GM12878 (cell line): ENCODE measurements around the gene LIX1L. TPM values are rescaled to one million over a fixed set of nuclear protein-coding genes. Genes with fewer than 3 reads are reported as not detected.
A peak's percentile ranks its signal among the peaks of the same experiment; 100 is the strongest.

Source experiments
- ATAC-seq: fragments of 200-7000 bp; cut with Tn5 transposase; 3 replicates; pipeline ENCODE4 v1.9.1; 2020; ENCODE audit warnings: mild to moderate bottlenecking, moderate library complexity
- BruUV-seq: library from RNA; stranded (reverse); fragments of 400-500 nt; replicated peaks from 2 replicates; lab custom pipeline; 2021; lab: Mats Ljungman, UMichigan
- CTCF ChIA-PET: fragments of 300-600 bp; sonication (Branson Sonifier 250); formaldehyde crosslinking; extraction: SDS; loops from one replicate; lab custom pipeline; 2021; ENCODE audit warnings: inconsistent platforms; lab: Yijun Ruan, JAX
- POLR2A ChIA-PET: fragments of 350-600 bp; formaldehyde crosslinking; extraction: SDS; loops from one replicate; lab custom pipeline; 2021; ENCODE audit warnings: inconsistent platforms; lab: Charles Lee
- RAD21 ChIA-PET: fragments of 300-600 bp; sonication (Branson Sonifier 250); formaldehyde crosslinking; loops from one replicate; lab custom pipeline; 2023; ENCODE audit warnings: antibody characterized with exemption; ENCODE audit not compliant: unreplicated experiment; lab: Charles Lee
- SMC1A ChIA-PET: fragments of 300-600 bp; sonication (Branson Sonifier 250); formaldehyde crosslinking; loops from one replicate; lab custom pipeline; 2023; ENCODE audit not compliant: unreplicated experiment, uncharacterized antibody; lab: Charles Lee
- DNase-seq: peaks from one replicate; pipeline ENCODE4 v3.0.0-alpha.2; 2011; ENCODE audit warnings: low read depth, low spot score
- FAIRE-seq: peaks from 3 replicates; lab custom pipeline; 2011; peaks lifted over from hg19 to GRCh38; lab: Jason Lieb, UNC
- H2AFZ ChIP-seq: 2 replicates; pipeline ENCODE4 v1.6.0; 2011; ENCODE audit warnings: low read depth, low read length, control low read depth; ENCODE audit not compliant: control insufficient read depth
- H3K27ac ChIP-seq: 2 replicates; pipeline ENCODE4 v1.5.1; 2011; ENCODE audit warnings: control low read depth; ENCODE audit not compliant: control insufficient read depth, insufficient read depth
- H3K27me3 ChIP-seq, 2 experiments: replicated peaks in 1 of 2; 2 replicates each; pipeline versions ENCODE4 v1.6.0 to v1.6.1; 2011; ENCODE audit warnings: low read length in 1 of 2; ENCODE audit not compliant: control insufficient read depth in 2 of 2, insufficient read depth in 2 of 2
- H3K36me3 ChIP-seq, 2 experiments: 2 replicates each; pipeline ENCODE4 v1.5.1; 2011; ENCODE audit warnings: low read length in 1 of 2; ENCODE audit not compliant: control insufficient read depth in 2 of 2, insufficient read depth in 2 of 2
- H3K4me1 ChIP-seq: 2 replicates; pipeline ENCODE4 v1.6.1; 2011; ENCODE audit warnings: mild to moderate bottlenecking, low read length, moderate library complexity, mixed read lengths; ENCODE audit not compliant: control insufficient read depth, insufficient read depth
- H3K4me2 ChIP-seq: 2 replicates; pipeline ENCODE4 v1.6.0; 2011; ENCODE audit warnings: control low read depth; ENCODE audit not compliant: control insufficient read depth, insufficient read depth
- H3K4me3 ChIP-seq: fragments of 200-600 bp; sonication (generic); 2 replicates; pipeline ENCODE4 v1.5.1; 2016
- H3K79me2 ChIP-seq: 2 replicates; pipeline ENCODE4 v1.6.0; 2011; ENCODE audit warnings: low read length; ENCODE audit not compliant: control insufficient read depth, insufficient read depth
- H3K9ac ChIP-seq: 2 replicates; pipeline ENCODE4 v1.8.0; 2011; ENCODE audit warnings: low read length, control low read depth, mixed read lengths; ENCODE audit not compliant: control insufficient read depth, insufficient read depth
- H3K9me3 ChIP-seq: replicated peaks from 3 replicates; pipeline ENCODE4 v1.5.1; 2011; ENCODE audit warnings: mild to moderate bottlenecking, low read length; ENCODE audit not compliant: control insufficient read depth, insufficient read depth
- H4K20me1 ChIP-seq: 2 replicates; pipeline ENCODE4 v1.6.0; 2011; ENCODE audit not compliant: control insufficient read depth, insufficient read depth
- DPF2 ChIP-seq: fragments of 450-650 bp; IDR thresholded peaks from 2 replicates; pipeline ENCODE4 v1.6.1; 2017; ENCODE audit warnings: mild to moderate bottlenecking
- GABPA ChIP-seq: IDR thresholded peaks from 2 replicates; pipeline ENCODE4 v1.6.1; 2014; ENCODE audit warnings: antibody characterized with exemption, low read depth, mild to moderate bottlenecking, inconsistent platforms
- NRF1 ChIP-seq: conservative IDR thresholded peaks from 2 replicates; pipeline ENCODE4 v1.6.1; 2011; ENCODE audit warnings: mild to moderate bottlenecking, low read depth, low read length, improper control_type of control experiment
- RFX5 ChIP-seq: IDR thresholded peaks from 2 replicates; pipeline ENCODE4 v1.6.1; 2011; ENCODE audit warnings: low read depth, low read length, improper control_type of control experiment
- SMAD1 ChIP-seq: fragments of 450-650 bp; IDR thresholded peaks from 2 replicates; pipeline ENCODE4 v1.6.1; 2018; ENCODE audit warnings: mild to moderate bottlenecking, low read depth; ENCODE audit not compliant: partially characterized antibody
- SREBF1 ChIP-seq: IDR thresholded peaks from 2 replicates; pipeline ENCODE4 v1.6.1; 2012; ENCODE audit warnings: mild to moderate bottlenecking, low read length
- SRF ChIP-seq, 2 experiments: IDR thresholded peaks; 2 replicates each; pipeline ENCODE4 v1.6.1; 2011; ENCODE audit warnings: low read depth in 2 of 2, low read length in 2 of 2, mild to moderate bottlenecking in 1 of 2, moderate library complexity in 1 of 2
- WGBS: methylation state at CpG from one replicate; pipeline ENCODE4 v1.1.6; 2016; ENCODE audit warnings: low lambda C conversion rate; ENCODE audit not compliant: insufficient replicate concordance, insufficient coverage; ENCODE audit errors: missing lambda C conversion rate; 5-methylcytosine and 5-hydroxymethylcytosine counted together
- in situ Hi-C: fragments of 300-500 bp; cut with MboI; formaldehyde crosslinking; loops from 9 replicates; pipeline ENCODE4 v1.14.3; 2018; ENCODE audit warnings: mixed read lengths
- intact Hi-C: fragments of 100-400 bp; cut with micrococcal nuclease; formaldehyde crosslinking; loops from one replicate; pipeline ENCODE4 v1.14.2; 2022; ENCODE audit not compliant: unreplicated experiment
- polyA plus RNA-seq, 11 experiments: library from polyadenylated mRNA; depleted of rRNA in 4 of 11; unstranded in 6 of 11; stranded (reverse) in 5 of 11; fragments of >200 nt; fragmentation: Nextera tagmentation in 4 of 11; fragmentation: Illumina TruSeq in 1 of 11; extraction: Ambion mirVana in 4 of 11; extraction: Trizol in 1 of 11; gene quantifications; 1 replicate in 1 of 11; 2 replicates in 10 of 11; pipeline versions ENCODE4 v1.2.1 to v1.2.3, GENCODE V29; 2011 to 2016; ENCODE audit warnings: inconsistent platforms in 2 of 11, missing spikeins in 2 of 11, low read depth in 1 of 11
- total RNA-seq, 4 experiments: library from RNA; depleted of rRNA in 3 of 4; stranded (reverse); fragments of >200 nt in 3 of 4; fragmentation: Illumina TruSeq in 1 of 4; extraction: Trizol in 1 of 4; gene quantifications; 2 replicates each; pipeline versions ENCODE4 v1.2.1 to v1.2.3, GENCODE V29; 2013 to 2021
- TF ChIP-seq, protein P1 (sequence below): IDR thresholded peaks from 2 replicates; pipeline ENCODE4 v1.6.1; 2012; ENCODE audit warnings: low read length, inconsistent platforms

The LIX1L gene
- total and polyA plus RNA-seq, 10 of the 15 experiments (the other 5 are each of a cell fraction or from before 2014, with no cell fraction given): 5.5 to 48.2 (median 15.3) TPM

- intact Hi-C loops (no loop called here), in situ Hi-C loops (no loop called here)
- Histone ChIP-seq H4K20me1 (no peaks in the 10 kb centered on the region), H3K27me3 (no peaks in the 10 kb centered on the region), H3K36me3 (no peaks in the 10 kb centered on the region), H3K9ac (no peak overlapping the region), H3K79me2 (no peaks in the 10 kb centered on the region), H3K9me3 (no peaks in the 10 kb centered on the region), H2AFZ (no peak overlapping the region), H3K4me2 (no peak overlapping the region), H3K4me3 (no peak overlapping the region), H3K4me1 (peaks cover 23% of the 10 kb centered on the region), H3K27ac (peak overlapping the region; percentile 14; the same call in 1 of the 2 replicates)
- DNase-seq (no peak), FAIRE-seq (no peak), ATAC-seq (no peak)
- ChIA-PET POLR2A (interaction anchor here (0.7 to 3.9 kb wide), 4 partner anchors 10 to 26 kb away, joined by 3 to 21 read pairs (median 6); partner anchors contain the start of gene TXNIP), SMC1A (interaction anchor here (0.8 to 10.9 kb wide), 3 partner anchors 8 to 21 kb away, joined by 3 to 244 read pairs (median 5); partner anchors contain the start of gene TXNIP), CTCF (interaction anchor here (1.1 to 1.4 kb wide), 3 partner anchors 21 to 79 kb away, joined by 3 to 4 read pairs (median 3); no protein-coding TSS in a partner anchor), RAD21 (no interaction called here)
- BruUV-seq: no TSS peak
- 76% methylated on average over 15 of the region's 15 CpGs for WGBS
- TF ChIP-seq SRF (IDR thresholded peaks at IDR 0.05; ENCODE audit: low read depth in 2 of 2, low read length in 2 of 2): peak in 1 of 2 experiments; percentile 59; a peak in 1 of 4 replicates
- TF ChIP-seq NRF1: no peak
- no peak for TF ChIP-seq RFX5
- TF ChIP-seq DPF2: no peak
Measured at GRCh38 chr1:145985502-145986439, 28.0 kb upstream of the LIX1L start.

DNA sequence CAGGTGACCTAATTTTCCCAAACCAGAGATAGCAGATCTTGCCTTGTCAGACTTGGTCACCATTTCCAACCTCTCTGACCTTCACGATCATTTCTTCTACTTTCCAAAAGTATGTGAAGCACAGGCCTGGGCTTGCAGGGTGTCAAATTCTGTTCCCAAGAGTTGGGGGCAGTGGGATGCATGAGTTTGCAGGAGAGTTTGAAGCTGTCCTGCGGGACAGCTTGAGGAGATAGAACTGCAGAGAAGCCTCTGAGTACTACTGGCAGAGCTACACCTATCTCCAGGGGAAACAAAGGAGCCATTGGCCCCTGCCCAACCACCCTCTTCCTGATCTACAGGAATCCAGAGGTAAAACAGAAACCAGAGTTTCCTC lies 27.3 kb upstream of the LIX1L start:
- FAIRE-seq: no peak
- H3K9ac ChIP-seq: no peak overlapping the region
- no peak for DNase-seq
- 69% methylated on average over 2 of the region's 2 CpGs for WGBS
- no peak overlapping the region for H2AFZ ChIP-seq
- no peaks in the 10 kb centered on the region for H4K20me1 ChIP-seq
- ChIA-PET SMC1A (interaction anchor here (10.9 kb wide), 1 partner anchor 8 kb away, joined by 244 read pairs; the partner anchor contains the start of gene TXNIP), POLR2A (interaction anchor here (1.1 to 3.9 kb wide), 5 partner anchors 8 to 21 kb away, joined by 3 to 21 read pairs (median 4); partner anchors contain the start of genes ANKRD34A, POLR3GL and TXNIP), RAD21 (interaction anchor here (1.2 kb wide), 1 partner anchor 50 kb away, joined by 3 read pairs; no protein-coding TSS in a partner anchor)
- no peak overlapping the region for H3K4me2 ChIP-seq
- peak overlapping the region; percentile 14; the same call in 1 of the 2 replicates for H3K27ac ChIP-seq
- no peak for ATAC-seq
- H3K79me2 ChIP-seq: no peaks in the 10 kb centered on the region
- no peaks in the 10 kb centered on the region for H3K36me3 ChIP-seq
- intact Hi-C loops: no loop called here
- TF ChIP-seq SMAD1 (no peak), SREBF1 (no peak), GABPA (no peak)
- TF ChIP-seq, protein P1, sequence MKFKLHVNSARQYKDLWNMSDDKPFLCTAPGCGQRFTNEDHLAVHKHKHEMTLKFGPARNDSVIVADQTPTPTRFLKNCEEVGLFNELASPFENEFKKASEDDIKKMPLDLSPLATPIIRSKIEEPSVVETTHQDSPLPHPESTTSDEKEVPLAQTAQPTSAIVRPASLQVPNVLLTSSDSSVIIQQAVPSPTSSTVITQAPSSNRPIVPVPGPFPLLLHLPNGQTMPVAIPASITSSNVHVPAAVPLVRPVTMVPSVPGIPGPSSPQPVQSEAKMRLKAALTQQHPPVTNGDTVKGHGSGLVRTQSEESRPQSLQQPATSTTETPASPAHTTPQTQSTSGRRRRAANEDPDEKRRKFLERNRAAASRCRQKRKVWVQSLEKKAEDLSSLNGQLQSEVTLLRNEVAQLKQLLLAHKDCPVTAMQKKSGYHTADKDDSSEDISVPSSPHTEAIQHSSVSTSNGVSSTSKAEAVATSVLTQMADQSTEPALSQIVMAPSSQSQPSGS: no peak
- TF ChIP-seq, all 136 proteins: peak for 0
- Histone ChIP-seq H3K27me3 (no peaks in the 10 kb centered on the region), H3K9me3 (no peaks in the 10 kb centered on the region), H3K4me1 (peaks cover 29% of the 10 kb centered on the region), H3K4me3 (no peak overlapping the region)
- no TSS peak for BruUV-seq
- in situ Hi-C loops: no loop called here
- CTCF ChIA-PET: interaction anchor here (0.8 to 9.4 kb wide), 3 partner anchors 7 to 24 kb away, joined by 3 to 196 read pairs (median 3); partner anchors contain the start of gene TXNIP
